GM18520 (cell line): ENCODE data around the gene MXD3.
"Not testable (repeated sequence)": the region's sequence is repeated elsewhere in the genome, so short reads cannot be mapped to it uniquely, and the experiment has no call there.

Experiments used
- ATAC-seq: cut with Tn5 transposase; IDR thresholded peaks from one replicate; pipeline ENCODE4 v1.9.1; 2021; ENCODE audit not compliant: unreplicated experiment

Gene MXD3

DNA sequence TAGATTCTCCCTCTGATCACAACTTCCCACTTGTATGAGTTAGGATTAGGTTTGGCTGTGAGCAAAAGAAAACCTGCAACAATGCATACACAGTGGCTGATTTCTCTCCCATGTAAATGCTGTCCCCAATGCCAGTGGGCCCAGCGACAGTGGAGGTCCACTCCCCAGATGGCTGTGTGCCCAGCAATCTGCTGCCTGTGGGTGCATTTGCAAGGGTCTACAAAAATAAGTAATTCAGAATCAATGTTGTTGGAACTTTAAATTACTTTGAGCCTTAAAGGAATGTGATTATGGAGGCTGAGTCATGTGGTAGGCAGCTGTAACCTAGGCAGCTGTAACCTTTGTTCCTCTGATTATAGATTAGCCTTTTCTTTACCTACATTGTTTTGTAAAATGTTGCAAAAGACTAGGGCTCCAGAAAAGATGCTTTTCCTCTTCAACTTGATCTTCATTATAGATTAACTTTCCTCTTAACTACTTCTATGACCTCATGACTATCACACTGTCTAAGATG, 14.2 kb upstream of the MXD3 start:
- ATAC-seq, result no peak

GRCh38 chr5:177320879-177321278, 9.2 kb upstream of the MXD3 start:
- ATAC-seq, result no peak

DNA sequence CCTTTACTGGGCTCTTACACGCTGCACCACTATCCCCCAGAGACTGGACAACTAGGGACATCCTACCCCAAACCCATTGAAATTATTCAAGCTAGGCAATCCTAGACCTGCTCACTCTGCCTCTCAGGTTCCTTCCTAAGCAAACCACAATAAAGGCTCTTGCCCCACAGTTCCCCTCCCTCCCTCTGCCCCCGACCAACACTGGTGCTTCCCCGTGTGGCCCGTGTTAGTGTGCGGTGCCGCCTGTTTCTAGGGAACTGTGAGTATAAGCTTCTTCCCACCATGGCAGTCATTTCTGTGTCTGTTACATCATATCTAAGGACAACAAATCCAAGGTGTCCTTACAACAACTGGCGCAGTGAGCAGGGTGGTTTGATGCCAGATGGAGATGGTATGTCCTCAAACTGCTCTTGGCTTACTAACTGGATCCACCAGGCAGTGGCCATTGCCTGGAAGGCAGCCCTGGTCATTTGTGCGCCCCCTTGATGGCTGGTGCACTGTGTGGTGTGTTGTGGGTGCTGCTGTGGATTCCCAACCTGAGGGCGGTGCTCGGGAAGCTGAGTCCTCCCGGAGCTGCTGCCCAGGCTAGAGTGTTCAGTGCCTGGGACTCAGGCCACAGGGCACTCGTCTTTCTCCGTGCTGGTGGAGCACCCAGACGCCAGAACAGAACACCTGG, 8.4 kb upstream of the MXD3 start:
- no peak for ATAC-seq

DNA sequence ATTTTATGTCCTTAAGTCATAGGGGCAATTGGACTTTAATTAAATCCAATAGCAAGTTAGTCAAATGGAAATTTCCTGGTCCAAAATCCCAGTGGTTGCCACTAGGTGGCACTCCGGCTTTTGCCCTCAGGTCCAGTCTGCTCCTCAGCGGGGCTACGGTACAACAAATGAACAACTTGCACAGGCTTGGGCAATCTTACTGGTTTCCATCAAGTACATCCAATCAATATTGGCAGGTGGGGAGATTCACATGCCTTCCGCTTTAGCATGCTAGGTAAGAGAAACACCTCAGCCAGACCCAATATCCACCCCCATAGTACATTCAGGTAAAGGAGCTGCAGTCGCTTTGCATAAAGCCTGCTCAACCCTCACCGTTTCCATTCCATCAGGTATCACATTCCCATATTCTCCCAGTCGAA, 6.3 kb upstream of the MXD3 start:
- no peak for ATAC-seq

GRCh38 chr5:177316005-177316404, 4.3 kb upstream of the MXD3 start:
- ATAC-seq, result no peak

GRCh38 chr5:177315411-177315810, 3.7 kb upstream of the MXD3 start:
- no peak for ATAC-seq

DNA sequence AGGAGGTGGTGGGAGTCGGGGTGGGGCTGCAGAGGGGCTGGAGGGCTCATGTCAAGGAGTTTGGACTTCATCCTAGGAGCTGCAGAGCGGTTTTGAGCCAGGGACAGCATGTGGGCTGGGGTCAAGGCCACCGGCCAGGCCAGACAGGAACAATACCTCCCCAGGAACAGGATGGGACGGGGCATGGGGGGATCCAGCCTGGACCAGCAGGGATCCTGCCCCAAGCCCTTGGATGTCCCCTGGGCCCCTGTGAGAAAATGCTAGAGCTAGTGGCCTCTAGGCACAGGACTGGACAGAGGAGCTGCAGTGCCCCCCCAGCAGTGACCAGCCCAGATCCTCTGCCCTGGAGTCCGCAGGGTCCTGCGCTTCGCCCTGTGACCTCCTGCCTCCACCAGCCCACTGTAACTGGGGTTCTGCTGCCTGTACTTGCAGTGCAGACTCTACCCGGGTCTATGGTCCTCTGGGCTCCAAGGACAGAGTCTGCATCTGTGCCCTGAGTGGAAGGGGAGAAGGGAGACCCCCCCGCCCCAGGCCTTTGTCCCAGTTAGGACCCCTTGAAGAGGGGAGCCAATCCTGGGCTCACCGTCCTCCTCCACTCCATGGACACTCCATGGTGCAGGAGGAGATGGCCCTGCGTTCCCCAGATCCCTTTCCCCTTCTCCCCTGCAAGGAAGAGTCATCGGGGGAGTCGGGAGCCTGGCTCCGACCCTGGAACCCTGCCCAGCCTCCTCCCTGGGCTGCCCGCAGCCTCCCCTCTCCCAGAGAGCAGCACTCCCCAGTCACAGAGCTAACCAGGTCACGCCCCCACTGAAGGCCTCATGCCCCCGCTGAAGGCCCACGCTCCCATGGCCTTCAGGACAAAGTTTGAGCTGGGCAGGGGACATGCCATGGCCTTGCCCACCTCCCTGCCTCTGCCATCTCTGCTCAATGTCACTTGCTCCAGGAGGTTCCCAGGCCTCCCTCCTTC, 3.0 kb upstream of the MXD3 start:
- no peak for ATAC-seq

GRCh38 chr5:177313561-177314259, 2.0 kb upstream of the MXD3 start:
- no peak for ATAC-seq

DNA sequence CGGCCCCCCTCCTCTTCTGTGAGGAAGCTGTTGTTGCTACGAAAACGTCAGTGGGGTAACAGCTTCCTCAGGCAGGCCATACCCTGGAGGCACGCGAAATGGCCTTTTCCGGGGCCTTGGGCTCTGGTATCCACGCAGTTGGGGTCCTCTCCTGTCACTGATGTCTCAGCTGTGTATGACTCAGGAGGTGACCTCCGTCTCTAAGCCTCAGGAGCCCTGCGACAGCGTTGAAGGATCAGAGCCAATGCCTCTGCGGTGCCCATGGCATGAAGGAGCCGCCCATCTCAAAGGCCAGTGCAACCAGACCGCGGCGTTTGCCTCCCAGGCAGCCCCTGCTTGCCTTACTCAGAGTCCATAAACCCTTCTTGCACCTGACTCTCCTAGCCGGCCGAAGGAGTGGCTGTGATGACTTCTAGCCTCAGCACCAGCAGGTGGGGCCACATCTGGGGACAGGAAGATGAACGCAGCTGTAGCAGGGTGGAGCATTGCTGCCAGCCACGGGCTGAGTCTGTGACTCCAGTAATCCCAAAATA, 1.0 kb upstream of the MXD3 start:
- no peak for ATAC-seq

DNA sequence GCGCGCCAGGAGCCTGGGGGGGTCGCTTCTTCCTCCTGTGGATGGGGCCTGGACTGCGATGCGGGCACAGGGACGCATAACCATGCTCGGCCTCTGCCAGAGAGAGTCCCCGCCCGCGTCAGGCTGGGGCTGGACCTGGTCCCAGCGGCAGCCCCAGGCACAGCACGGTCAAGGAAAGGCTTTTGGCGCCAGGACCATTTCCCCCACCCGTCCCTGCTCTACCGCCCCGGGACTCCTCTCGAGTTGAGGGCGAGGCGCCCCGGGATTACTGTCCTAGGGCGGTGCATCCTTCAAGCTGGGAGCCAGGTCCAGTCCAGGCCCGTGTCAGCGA, 341 bp downstream of the MXD3 start:
- no peak for ATAC-seq

- no peak for ATAC-seq
Observed at GRCh38 chr5:177310757-177311391, 824 bp downstream of the MXD3 start.

GRCh38 chr5:177310332-177310731, 1.4 kb downstream of the MXD3 start:
- ATAC-seq, result no peak

DNA sequence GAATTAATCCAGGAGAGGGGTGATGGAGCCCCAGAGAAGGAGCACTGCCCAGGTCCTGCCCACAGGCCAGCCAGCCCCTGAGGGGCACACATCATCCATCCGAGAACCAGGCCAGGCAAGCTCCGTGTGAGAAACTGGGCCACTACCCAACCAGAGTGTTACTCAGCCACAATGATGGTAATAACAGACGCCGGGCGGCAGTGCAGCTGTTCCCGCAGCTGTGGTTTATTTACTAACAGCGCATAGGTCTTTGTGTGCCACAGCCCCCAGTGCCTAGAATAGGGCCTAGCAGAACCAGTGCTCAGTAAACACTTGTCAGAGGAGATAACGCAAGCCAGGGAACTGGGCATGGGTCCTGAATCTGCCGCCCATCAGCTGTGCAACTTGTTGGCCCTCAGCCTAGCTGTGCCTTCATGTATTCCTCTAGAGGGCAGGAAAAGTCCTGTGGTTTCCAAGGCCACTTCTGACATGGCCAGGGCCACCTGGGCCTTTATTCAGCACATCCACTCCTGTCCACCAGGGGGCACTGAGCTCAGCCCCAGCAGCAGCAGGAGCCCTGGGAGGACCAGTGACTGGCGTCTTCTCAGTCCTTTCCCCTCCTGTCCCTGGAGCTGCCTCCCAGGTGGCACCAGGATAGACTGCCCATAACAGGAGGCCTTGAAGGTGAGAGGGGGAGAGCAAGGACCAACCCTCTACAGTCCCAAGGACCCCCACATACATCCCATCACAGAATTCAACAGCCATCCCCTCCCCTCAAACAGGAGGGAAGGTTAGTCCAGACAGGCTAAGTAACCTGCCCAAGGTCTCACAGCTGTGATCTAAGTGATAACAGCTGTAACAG, 2.1 kb downstream of the MXD3 start:
- ATAC-seq, result no peak

GRCh38 chr5:177308740-177309139, 3.0 kb downstream of the MXD3 start:
- no peak for ATAC-seq

DNA sequence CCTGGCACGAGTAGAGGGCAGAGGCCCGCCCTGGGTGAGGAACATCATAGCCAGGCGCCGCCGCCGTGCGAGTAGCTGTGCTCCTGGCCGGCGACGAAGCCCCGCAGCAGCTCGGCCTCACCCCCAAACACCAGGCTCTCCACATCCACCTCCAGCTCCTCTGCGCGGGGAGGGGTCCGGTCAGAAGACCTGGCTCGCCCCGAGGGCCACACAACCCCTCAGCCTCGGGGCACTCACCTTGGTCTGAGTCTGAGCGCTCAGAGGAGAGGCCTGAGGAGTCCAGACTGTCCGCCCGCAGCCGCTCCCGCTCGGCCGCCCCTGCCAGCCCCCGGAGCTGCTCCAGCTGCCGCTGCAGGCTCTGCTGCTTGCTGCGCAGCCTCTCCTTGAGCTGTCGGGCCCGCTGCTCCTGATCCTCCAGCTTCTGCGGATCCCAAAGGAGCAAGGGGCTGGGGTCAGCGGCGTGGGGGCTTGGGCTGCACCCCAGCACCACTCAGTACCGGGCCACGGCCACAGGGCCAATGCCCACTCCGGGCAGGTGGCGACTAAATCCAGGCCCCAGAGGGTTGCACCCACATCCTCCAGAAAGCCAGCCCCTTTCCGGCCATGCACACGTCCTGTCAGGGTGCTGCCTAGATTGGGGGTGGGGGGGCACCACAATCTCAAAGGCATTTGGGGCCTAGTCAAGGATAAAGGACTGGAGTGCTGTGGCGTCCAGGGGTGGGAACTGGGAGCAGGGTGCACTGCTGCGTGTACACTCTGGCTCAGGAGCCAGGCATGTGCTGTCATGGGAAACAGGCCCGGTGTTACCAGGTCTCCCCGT, 3.9 kb downstream of the MXD3 start:
- ATAC-seq, result no peak

GRCh38 chr5:177306674-177307543, 4.8 kb downstream of the MXD3 start:
- ATAC-seq, result no peak

DNA sequence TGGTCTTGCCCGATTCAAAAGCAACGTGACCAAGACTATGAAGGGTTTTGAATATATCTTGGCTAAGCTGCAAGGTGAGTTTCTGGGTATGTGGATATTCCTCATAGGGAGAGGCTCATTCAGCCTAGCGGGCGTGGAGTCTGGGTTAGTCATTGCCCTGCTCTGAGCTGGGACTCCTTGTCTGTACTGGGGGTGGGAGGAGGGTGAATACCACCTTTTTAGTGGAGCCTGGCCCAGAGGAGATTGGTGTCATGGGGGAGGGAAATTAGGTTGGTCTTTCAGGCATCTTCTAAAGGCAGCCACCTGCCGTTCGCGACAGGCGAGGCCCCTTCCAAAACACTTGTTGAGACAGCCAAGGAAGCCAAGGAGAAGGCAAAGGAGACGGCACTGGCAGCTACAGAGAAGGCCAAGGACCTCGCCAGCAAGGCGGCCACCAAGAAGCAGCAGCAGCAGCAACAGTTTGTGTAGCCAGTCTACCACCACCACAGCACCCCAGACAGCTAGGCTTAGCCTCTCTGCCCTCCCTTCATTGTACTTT, 5.5 kb downstream of the MXD3 start:
- not testable (repeated sequence) for ATAC-seq
